IMR-90 (cell line): ENCODE results near the gene CSRNP3. TPM values are rescaled to one million over a fixed set of nuclear protein-coding genes. Genes with fewer than 3 reads are reported as not detected.

ENCODE experiments used
- ATAC-seq: fragments of 200-7000 bp; cut with Tn5 transposase; 2 replicates; pipeline ENCODE4 v1.9.1; 2020; ENCODE audit warnings: low read depth, mild to moderate bottlenecking, moderate library complexity
- BruUV-seq: library from RNA; stranded (reverse); fragments of 400-500 nt; replicated peaks from 2 replicates; lab custom pipeline; 2021; lab: Mats Ljungman, UMichigan
- CTCF ChIA-PET: fragments of 300-600 bp; formaldehyde crosslinking; extraction: SDS; loops from one replicate; lab custom pipeline; 2021; ENCODE audit warnings: antibody characterized with exemption; lab: Yijun Ruan, JAX
- POLR2A ChIA-PET: fragments of 300-600 bp; sonication (Branson Sonifier 250); formaldehyde crosslinking; loops from one replicate; lab custom pipeline; 2022; ENCODE audit warnings: antibody characterized with exemption; ENCODE audit not compliant: unreplicated experiment; lab: Charles Lee
- DNase-seq: peaks from one replicate; pipeline ENCODE4 v3.0.0; 2013
- H2AFZ ChIP-seq: replicated peaks from 2 replicates; pipeline ENCODE3; 2013; ENCODE audit warnings: low read length, mild to moderate bottlenecking; ENCODE audit not compliant: poor library complexity
- H2AK5ac ChIP-seq: 2 replicates; pipeline ENCODE4 v1.6.1; 2013; ENCODE audit warnings: low read depth, low read length, inconsistent platforms
- H2AK9ac ChIP-seq: replicated peaks from 2 replicates; pipeline ENCODE3; 2013; ENCODE audit warnings: mild to moderate bottlenecking, low read depth, low read length, moderate library complexity; ENCODE audit not compliant: poor library complexity
- H2BK120ac ChIP-seq: 2 replicates; pipeline ENCODE4 v1.6.1; 2013; ENCODE audit warnings: low read depth, low read length, inconsistent platforms
- H2BK15ac ChIP-seq: 3 replicates; pipeline ENCODE4 v1.6.1; 2013; ENCODE audit warnings: low read depth, low read length, inconsistent platforms
- H2BK20ac ChIP-seq: 2 replicates; pipeline ENCODE4 v1.6.1; 2013; ENCODE audit warnings: low read depth, mild to moderate bottlenecking, inconsistent platforms, low read length, moderate library complexity
- H2BK5ac ChIP-seq: 2 replicates; pipeline ENCODE4 v1.6.1; 2013; ENCODE audit warnings: mild to moderate bottlenecking, low read depth, low read length, inconsistent platforms; ENCODE audit not compliant: poor library complexity, severe bottlenecking
- H3K14ac ChIP-seq: replicated peaks from 2 replicates; pipeline ENCODE4 v1.6.1; 2013; ENCODE audit warnings: low read depth, low read length, inconsistent platforms
- H3K18ac ChIP-seq: 2 replicates; pipeline ENCODE4 v1.6.1; 2013; ENCODE audit warnings: low read depth, low read length, control low read depth
- H3K23ac ChIP-seq: 2 replicates; pipeline ENCODE4 v1.6.1; 2013; ENCODE audit warnings: low read depth, low read length, inconsistent platforms
- H3K27ac ChIP-seq: 2 replicates; pipeline ENCODE4 v1.5.1; 2013; ENCODE audit warnings: mild to moderate bottlenecking, control low read depth, low read length; ENCODE audit not compliant: insufficient read depth
- H3K27me3 ChIP-seq: 2 replicates; pipeline ENCODE4 v1.6.1; 2013; ENCODE audit warnings: low read length; ENCODE audit not compliant: control insufficient read depth, insufficient read depth
- H3K36me3 ChIP-seq: 2 replicates; pipeline ENCODE4 v1.6.1; 2013; ENCODE audit warnings: low read length, mixed read lengths; ENCODE audit not compliant: control insufficient read depth, insufficient read depth
- H3K4ac ChIP-seq: 2 replicates; pipeline ENCODE4 v1.6.1; 2013; ENCODE audit warnings: low read depth, low read length, inconsistent platforms
- H3K4me1 ChIP-seq: 2 replicates; pipeline ENCODE4 v1.6.1; 2013; ENCODE audit warnings: low read length, mixed read lengths; ENCODE audit not compliant: control insufficient read depth, insufficient read depth
- H3K4me2 ChIP-seq: 2 replicates; pipeline ENCODE4 v1.6.1; 2013; ENCODE audit warnings: low read depth, mild to moderate bottlenecking, control low read depth, low read length, moderate library complexity
- H3K4me3 ChIP-seq: 2 replicates; pipeline ENCODE4 v1.5.1; 2013; ENCODE audit warnings: low read depth, mild to moderate bottlenecking, control low read depth, low read length, moderate library complexity; ENCODE audit not compliant: insufficient read depth
- H3K56ac ChIP-seq: 2 replicates; pipeline ENCODE4 v1.6.1; 2013; ENCODE audit warnings: low read length, inconsistent platforms; ENCODE audit not compliant: insufficient read depth; ENCODE audit errors: extremely low read depth
- H3K79me1 ChIP-seq, 2 experiments: 2 replicates each; pipeline ENCODE4 v1.6.1; 2013; ENCODE audit warnings: low read length in 2 of 2, inconsistent platforms in 1 of 2, low read depth in 1 of 2
- H3K9ac ChIP-seq: 2 replicates; pipeline ENCODE4 v1.6.1; 2013; ENCODE audit warnings: low read depth, low read length, control low read depth
- H3K9me1 ChIP-seq: 2 replicates; pipeline ENCODE4 v1.6.1; 2013; ENCODE audit warnings: low read length, inconsistent platforms; ENCODE audit not compliant: insufficient read depth
- H3K9me3 ChIP-seq: 2 replicates; pipeline ENCODE4 v1.6.1; 2013; ENCODE audit warnings: low read length; ENCODE audit not compliant: control insufficient read depth, insufficient read depth
- H4K20me1 ChIP-seq: 2 replicates; pipeline ENCODE4 v1.6.1; 2013; ENCODE audit warnings: low read length, inconsistent platforms; ENCODE audit not compliant: insufficient read depth
- H4K5ac ChIP-seq: 2 replicates; pipeline ENCODE4 v1.6.1; 2013; ENCODE audit warnings: mild to moderate bottlenecking, low read depth, low read length, control low read depth
- H4K8ac ChIP-seq, 2 experiments: 2 replicates each; pipeline ENCODE4 v1.6.1; 2013; ENCODE audit warnings: low read depth in 2 of 2, low read length in 2 of 2, control low read depth in 1 of 2, inconsistent platforms in 1 of 2
- H4K91ac ChIP-seq: 2 replicates; pipeline ENCODE4 v1.6.1; 2013; ENCODE audit warnings: low read depth, low read length, inconsistent platforms; ENCODE audit not compliant: insufficient read depth
- RAD21 ChIP-seq: IDR thresholded peaks from 2 replicates; pipeline ENCODE4 v1.6.1; 2012; ENCODE audit warnings: low read length, improper control_type of control experiment
- SMC3 ChIP-seq: fragments of 150-350 bp; IDR thresholded peaks from 2 replicates; pipeline ENCODE4 v1.6.1; 2016; ENCODE audit warnings: low read depth, mild to moderate bottlenecking, antibody characterized with exemption, low read length, moderate library complexity
- WGBS, 2 experiments: methylation state at CpG; one replicate each; pipeline versions ENCODE4 v1.1.5 to v1.1.7; 2013; ENCODE audit warnings: missing lambda C conversion rate in 2 of 2; ENCODE audit not compliant: insufficient read length in 1 of 2; ENCODE audit errors: extremely low coverage in 2 of 2; 5-methylcytosine and 5-hydroxymethylcytosine counted together
- dilution Hi-C: fragments of 300-500 bp; cut with HindIII; formaldehyde crosslinking; loops from one replicate; pipeline ENCODE4 v1.14.3; 2018; ENCODE audit warnings: low sequenced_read_pairs; ENCODE audit not compliant: unreplicated experiment
- in situ Hi-C: fragments of 300-500 bp; cut with MboI; formaldehyde crosslinking; loops from 3 replicates; pipeline ENCODE4 v1.14.3; 2019; ENCODE audit warnings: low sequenced_read_pairs, inconsistent platforms, mixed read lengths
- intact Hi-C: fragments of 100-400 bp; cut with micrococcal nuclease; formaldehyde crosslinking; loops from 2 replicates; pipeline ENCODE4 v1.10.0; 2022
- polyA plus RNA-seq, 3 experiments: library from polyadenylated mRNA; depleted of rRNA; stranded (reverse); fragments of >200 nt; gene quantifications; 2 replicates each; pipeline ENCODE4 v1.2.3, GENCODE V29; 2012; ENCODE audit warnings: low replicate concordance in 1 of 3
- total RNA-seq: library from RNA; depleted of rRNA; stranded (reverse); fragments of >200 nt; gene quantifications from 2 replicates; pipeline ENCODE4 v1.2.3, GENCODE V29; 2012
- TF ChIP-seq, protein P1 (sequence below): fragments of 150-350 bp; IDR thresholded peaks from 2 replicates; pipeline ENCODE4 v1.6.1; 2017; ENCODE audit warnings: mild to moderate bottlenecking, antibody characterized with exemption, low read length, low read depth

CSRNP3 gene
- total and polyA plus RNA-seq, 2 of the 4 experiments (the other 2 are of a cell fraction): 0.21 to 0.72 TPM

DNA sequence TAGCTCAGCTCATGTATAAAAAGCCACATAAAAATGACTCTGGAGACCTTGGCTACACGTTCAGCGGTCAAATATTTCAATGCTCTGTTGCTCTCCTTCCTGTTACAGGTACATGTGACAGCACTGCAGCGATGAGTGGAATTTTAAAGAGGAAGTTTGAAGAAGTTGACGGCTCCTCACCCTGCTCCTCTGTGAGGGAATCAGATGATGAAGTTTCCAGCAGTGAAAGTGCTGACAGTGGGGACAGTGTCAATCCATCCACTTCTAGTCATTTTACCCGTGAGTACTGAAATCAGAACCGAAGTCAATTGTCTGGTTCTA is 125.4 kb downstream of the CSRNP3 start:
- Histone ChIP-seq H2BK5ac (no peak overlapping the region), H3K79me1 (no peaks in the 10 kb centered on the region), H3K9ac (no peak overlapping the region), H2AK5ac (no peak overlapping the region), H2BK120ac (no peak overlapping the region), H4K20me1 (no peaks in the 10 kb centered on the region), H3K36me3 (no peaks in the 10 kb centered on the region), H3K23ac (no peak overlapping the region), H4K8ac (no peak overlapping the region), H4K91ac (no peak overlapping the region), H3K9me1 (no peaks in the 10 kb centered on the region), H2AFZ (no peak overlapping the region), H3K4me1 (no peaks in the 10 kb centered on the region), H3K27ac (no peak overlapping the region), H3K18ac (no peak overlapping the region), H3K14ac (no peak overlapping the region), H3K27me3 (no peaks in the 10 kb centered on the region), H2AK9ac (no peak overlapping the region), H4K5ac (no peak overlapping the region), H3K4me2 (no peak overlapping the region), H2BK20ac (no peak overlapping the region), H2BK15ac (no peak overlapping the region), H3K4ac (no peak overlapping the region), H3K9me3 (no peaks in the 10 kb centered on the region), H3K4me3 (no peak overlapping the region), H3K56ac (no peak overlapping the region)
- dilution Hi-C loops: no loop called here
- WGBS, 2 experiments: no CpG with 5 or more reads among the region's 6 CpGs
- no TSS peak for BruUV-seq
- TF ChIP-seq SMC3 (no peak), RAD21 (no peak)
- TF ChIP-seq, protein P1, sequence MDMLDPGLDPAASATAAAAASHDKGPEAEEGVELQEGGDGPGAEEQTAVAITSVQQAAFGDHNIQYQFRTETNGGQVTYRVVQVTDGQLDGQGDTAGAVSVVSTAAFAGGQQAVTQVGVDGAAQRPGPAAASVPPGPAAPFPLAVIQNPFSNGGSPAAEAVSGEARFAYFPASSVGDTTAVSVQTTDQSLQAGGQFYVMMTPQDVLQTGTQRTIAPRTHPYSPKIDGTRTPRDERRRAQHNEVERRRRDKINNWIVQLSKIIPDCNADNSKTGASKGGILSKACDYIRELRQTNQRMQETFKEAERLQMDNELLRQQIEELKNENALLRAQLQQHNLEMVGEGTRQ: no peak
- DNase-seq (no peak), ATAC-seq (no peak)
- intact Hi-C loops: no loop called here
- POLR2A ChIA-PET: no interaction called here
- in situ Hi-C loops: no loop called here
- CTCF ChIA-PET: no interaction called here
